ENCODE results near the gene MPZL2. TPM values are rescaled to one million over a fixed set of nuclear protein-coding genes. Genes with fewer than 3 reads are reported as not detected.

Gene MPZL2
- total and polyA plus RNA-seq, 2 of the 8 experiments (the other 6 are each of a cell fraction or from before 2014, with no cell fraction given): 2.4 to 3.2 TPM

DNA sequence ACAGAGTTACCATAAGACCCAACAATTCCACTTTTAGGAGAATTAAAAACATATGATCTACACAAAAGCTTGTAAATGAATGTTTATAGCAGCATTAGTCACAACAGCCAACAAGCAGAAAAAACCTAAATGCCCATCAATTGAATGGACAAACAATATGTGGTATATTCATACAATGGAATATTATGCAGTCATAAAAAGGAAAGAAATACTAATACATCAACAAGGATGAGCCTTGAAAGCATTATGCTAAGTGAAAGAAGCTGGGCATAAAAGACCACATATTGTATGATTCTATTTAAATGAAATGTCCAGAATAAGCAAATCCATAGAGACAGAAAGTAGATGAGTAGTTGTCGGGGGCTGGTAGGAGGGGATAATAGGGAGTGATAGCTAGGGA lies 5.0 kb downstream of the MPZL2 start (continued):
- TF ChIP-seq ZNF274 (IDR thresholded peaks at IDR 0.05; ENCODE audit: borderline replicate concordance, extremely low read depth, low read length) (no peak), JUN (IDR thresholded peaks at IDR 0.05; ENCODE audit: low read depth, low read length) (no peak), HDAC2 (IDR thresholded peaks at IDR 0.05; ENCODE audit: borderline replicate concordance in 1 of 2, low read depth in 2 of 2, low read length in 2 of 2) (no peak), CHD2 (IDR thresholded peaks at IDR 0.05; ENCODE audit: low read length) (no peak), SIN3A (conservative IDR thresholded peaks at IDR 0.05 in 1 of 2, IDR thresholded peaks at IDR 0.05 in 1 of 2; ENCODE audit: low read depth in 1 of 2, low read length in 2 of 2) (no peak)

Measured in H1 (cell line).